Heart left ventricle (tissue), 16 donors: Measurements from ENCODE around the gene IFT122. TPM values are rescaled to one million over a fixed set of nuclear protein-coding genes. Genes with fewer than 3 reads are reported as not detected.
"Not testable (repeated sequence)": the region's sequence is repeated elsewhere in the genome, so short reads cannot be mapped to it uniquely, and the experiment has no call there.

ENCODE experiments used
- ATAC-seq, 4 donors: fragments of 200-7000 bp; cut with Tn5 transposase; one replicate each; pipeline ENCODE4 v1.9.1; 2020 to 2022; ENCODE audit warnings: moderate library complexity in 4 of 4, mild to moderate bottlenecking in 3 of 4, moderate number of reproducible peaks in 1 of 4
- DNase-seq, 5 donors: peaks; one replicate each; pipeline ENCODE4 v3.0.0-alpha.2; 2020
- H3K27ac ChIP-seq, 12 donors: fragments of 200-600 bp; sonication (generic) in 4 of 12; one replicate each; pipeline versions ENCODE4 v1.5.0 to v1.8.0; 2016 to 2022; ENCODE audit warnings: mild to moderate bottlenecking in 2 of 12
- H3K27me3 ChIP-seq, 9 donors: fragments of 200-600 bp; sonication (generic) in 2 of 9; one replicate each; pipeline versions ENCODE4 v1.5.1 to v1.8.0; 2016 to 2022; ENCODE audit warnings: mild to moderate bottlenecking in 3 of 9
- H3K36me3 ChIP-seq, 9 donors: fragments of 200-600 bp; sonication (generic) in 2 of 9; one replicate each; pipeline versions ENCODE4 v1.5.0 to v1.8.0; 2018 to 2022; ENCODE audit warnings: mild to moderate bottlenecking in 2 of 9
- H3K4me1 ChIP-seq, 12 donors: fragments of 200-600 bp; sonication (generic) in 4 of 12; one replicate each; pipeline versions ENCODE4 v1.5.0 to v1.8.0; 2016 to 2022; ENCODE audit warnings: mild to moderate bottlenecking in 3 of 12
- H3K4me3 ChIP-seq, 12 donors: fragments of 200-600 bp; sonication (generic) in 4 of 12; one replicate each; pipeline versions ENCODE4 v1.5.0 to v1.8.0; 2017 to 2022; ENCODE audit warnings: mild to moderate bottlenecking in 9 of 12, moderate library complexity in 4 of 12
- H3K9me3 ChIP-seq, 12 donors: fragments of 200-600 bp; sonication (generic) in 4 of 12; one replicate each; pipeline versions ENCODE4 v1.5.0 to v1.8.0; 2016 to 2022; ENCODE audit warnings: mild to moderate bottlenecking in 1 of 12
- POLR2A ChIP-seq, 2 donors: fragments of 450-650 bp; IDR thresholded peaks; one replicate each; pipeline ENCODE4 v1.6.1; 2017; ENCODE audit warnings: antibody characterized with exemption in 2 of 2, mild to moderate bottlenecking in 2 of 2, moderate library complexity in 2 of 2
- WGBS, 4 donors: extraction: QIAGEN DNeasy Blood & Tissue Kit in 2 of 4; methylation state at CpG; one replicate each; pipeline versions ENCODE4 v1.1.5 to v1.1.7; 2013 to 2018; 5-methylcytosine and 5-hydroxymethylcytosine counted together
- intact Hi-C, 10 donors: fragments of 100-400 bp; cut with DNase I; formaldehyde crosslinking; loops; one replicate each; pipeline versions ENCODE4 v1.11.1 to v1.14.2; 2022
- polyA plus RNA-seq, 2 donors: library from polyadenylated mRNA; stranded (reverse); fragments of 200-250 nt; gene quantifications; one replicate each; pipeline ENCODE4 v1.2.3, GENCODE V29; 2013
- total RNA-seq, 9 donors: library from RNA; depleted of rRNA in 2 of 9; stranded (reverse); fragments of >200 nt in 2 of 9; fragmentation: NEBNext Ultra II Directional in 3 of 9; extraction: Animal tissue kit (Norgen Biotek cat#: 25700) in 3 of 9; gene quantifications; one replicate each; pipeline versions ENCODE4 v1.1.0 to v1.2.4, GENCODE V29; 2016 to 2023
- TF ChIP-seq, protein P1 (sequence below), 12 donors: fragments of 200-600 bp; sonication (generic) in 4 of 12; IDR thresholded peaks; one replicate each; pipeline versions ENCODE4 v1.5.0 to v1.8.0; 2018 to 2022; ENCODE audit warnings: antibody characterized with exemption in 12 of 12, mild to moderate bottlenecking in 5 of 12
- donor health status: ischemic (EF 13 %, LVEDD 7.1; RV severe dilation, severe dysfunction).
- donor health status: healthy with polysubstance abuse.
- donor health status: DM: no; HTN: yes; CAD: no.
- donor health status: DM: no; HTN: no; CAD: no.
- donor health status: ischemic (EF 25% LVEDD 6.9; RV normal size, moderate dysfunction).
- donor health status: ischemic (EF 25% LVEDD 5.7; RV mildly dilated, moderate dysfunction).
- donor health status: healthy.
- donor health status: DM: yes; HTN: yes; CAD: no.
- donor health status: ischemic (EF 35%, LVEDD 5.7; RV mildly dilated, moderate dysfunction).
- donor health status: nonischemic (EF 11% LVEDD 7.7; RV severe dilation, severe dysfunction).
- donor health status: DM: yes; HTN: yes; CAD: no.
- donor health status: PGD.
- donor health status: ischemic (EF 29% LVEDD 5.4; RV normal size, mild dysfunction).
- donor health status: nonischemic (EF 23%, LVEDD 6.1; RV moderate dilation, normal function).

IFT122 gene
- total and polyA plus RNA-seq, 11 donors = 7.2 to 34.2 (median 16.6) TPM

DNA sequence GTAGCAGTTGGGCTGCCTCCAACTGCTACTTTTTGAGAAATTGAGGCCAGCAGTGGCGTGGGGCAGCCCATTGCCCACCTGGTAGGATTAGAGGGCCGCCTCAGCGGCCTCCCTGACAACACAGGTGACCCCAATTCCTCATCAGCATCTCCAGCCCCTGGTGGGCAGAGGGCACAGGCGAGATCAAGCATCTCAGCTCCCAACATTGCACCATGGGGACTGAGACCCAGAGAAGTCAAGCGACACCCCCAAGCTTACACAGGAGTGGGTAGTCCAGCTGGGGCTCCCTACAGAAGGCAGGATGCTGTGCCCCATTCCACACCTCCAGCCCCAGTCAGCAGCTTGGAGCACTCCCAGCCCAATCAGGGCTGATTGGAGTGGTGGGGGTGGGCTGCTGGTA is 102.7 kb downstream of the IFT122 start:
- ATAC-seq = no peak
- 95 to 100% (median 98%) methylated on average over 3 to 5 of the region's 5 CpGs for WGBS, 4 donors
- Histone ChIP-seq H3K36me3 (no peaks in the 10 kb centered on the region), H3K4me3 (no peak overlapping the region), H3K4me1 (no peaks in the 10 kb centered on the region), H3K27me3 (no peaks in the 10 kb centered on the region), H3K9me3 (no peaks in the 10 kb centered on the region), H3K27ac (no peak overlapping the region)
- no peak for DNase-seq
- no peak for TF ChIP-seq POLR2A (IDR thresholded peaks at IDR 0.05)
- intact Hi-C loops = no loop called here

DNA sequence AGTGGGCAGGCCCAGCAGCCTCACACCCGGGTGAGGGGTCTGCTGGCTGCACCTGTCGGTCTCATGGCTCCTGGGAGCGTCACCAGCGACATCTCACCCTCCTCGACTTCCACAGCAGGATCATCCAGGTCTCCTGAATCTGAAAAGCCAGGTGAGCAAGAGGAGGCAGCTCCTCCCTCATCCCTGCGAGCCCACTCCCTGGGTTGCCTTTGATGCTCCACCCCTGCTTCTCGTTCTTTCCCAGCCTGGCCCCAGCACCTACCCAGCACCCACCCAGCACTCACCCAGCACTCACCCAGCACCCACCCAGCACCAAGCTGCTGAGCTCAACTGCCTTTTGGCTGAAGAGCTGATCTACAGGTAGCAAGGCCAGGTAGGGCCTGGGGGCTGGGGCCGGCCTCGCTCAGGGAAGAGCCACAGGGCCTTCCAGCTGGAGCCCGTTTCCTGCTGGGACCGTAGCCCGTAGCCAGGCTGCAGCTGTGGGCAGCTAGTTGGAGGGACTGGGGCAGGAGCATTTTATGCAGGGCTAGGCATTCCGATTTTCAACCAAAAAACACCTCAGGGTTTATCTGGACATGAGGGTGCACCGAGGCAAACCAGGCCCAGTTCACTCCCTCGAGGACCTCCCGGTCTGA is 103.2 kb downstream of the IFT122 start, which contains the start of gene H1-8:
H1-8 (plus strand) TSS at position 20 of the 635 bp plus-strand sequence; CDS start at position 64, 44 bp downstream.
- H3K27ac ChIP-seq = no peak within 1 kb of the TSS
- ATAC-seq = no peak

DNA sequence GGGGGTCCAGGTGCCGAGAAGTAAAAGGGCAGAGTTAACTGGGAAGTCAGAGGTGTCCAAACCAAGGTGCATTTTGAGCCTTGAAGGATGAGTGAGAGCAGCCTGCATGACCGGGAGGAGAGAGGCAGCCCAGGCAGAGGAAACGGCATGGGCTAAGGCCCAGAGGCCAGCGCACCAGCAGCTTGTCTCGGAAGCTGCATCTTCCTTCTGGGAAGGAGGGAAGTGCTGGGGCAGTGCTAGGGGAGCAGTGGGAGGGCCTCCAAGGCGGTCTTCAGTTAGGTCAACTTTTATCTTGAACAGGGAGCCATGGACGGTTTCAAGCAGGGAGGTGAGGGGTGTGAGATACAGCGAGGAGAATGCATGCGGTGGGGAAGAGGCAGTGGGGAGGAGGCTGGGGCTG is 104.0 kb downstream of the IFT122 start:
- DNase-seq (no peak), ATAC-seq (no peak)
- WGBS, 4 donors = 71 to 87% (median 77%) methylated on average over 9 of the region's 9 CpGs
- no peaks in the 10 kb centered on the region for H3K36me3 ChIP-seq
- TF ChIP-seq, protein P1, sequence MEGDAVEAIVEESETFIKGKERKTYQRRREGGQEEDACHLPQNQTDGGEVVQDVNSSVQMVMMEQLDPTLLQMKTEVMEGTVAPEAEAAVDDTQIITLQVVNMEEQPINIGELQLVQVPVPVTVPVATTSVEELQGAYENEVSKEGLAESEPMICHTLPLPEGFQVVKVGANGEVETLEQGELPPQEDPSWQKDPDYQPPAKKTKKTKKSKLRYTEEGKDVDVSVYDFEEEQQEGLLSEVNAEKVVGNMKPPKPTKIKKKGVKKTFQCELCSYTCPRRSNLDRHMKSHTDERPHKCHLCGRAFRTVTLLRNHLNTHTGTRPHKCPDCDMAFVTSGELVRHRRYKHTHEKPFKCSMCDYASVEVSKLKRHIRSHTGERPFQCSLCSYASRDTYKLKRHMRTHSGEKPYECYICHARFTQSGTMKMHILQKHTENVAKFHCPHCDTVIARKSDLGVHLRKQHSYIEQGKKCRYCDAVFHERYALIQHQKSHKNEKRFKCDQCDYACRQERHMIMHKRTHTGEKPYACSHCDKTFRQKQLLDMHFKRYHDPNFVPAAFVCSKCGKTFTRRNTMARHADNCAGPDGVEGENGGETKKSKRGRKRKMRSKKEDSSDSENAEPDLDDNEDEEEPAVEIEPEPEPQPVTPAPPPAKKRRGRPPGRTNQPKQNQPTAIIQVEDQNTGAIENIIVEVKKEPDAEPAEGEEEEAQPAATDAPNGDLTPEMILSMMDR (IDR thresholded peaks at IDR 0.05) = no peak
- TF ChIP-seq POLR2A (IDR thresholded peaks at IDR 0.05) = no peak
- no peak overlapping the region for H3K27ac ChIP-seq
- no peaks in the 10 kb centered on the region for H3K9me3 ChIP-seq
- intact Hi-C loops = no loop called here
- no peak overlapping the region for H3K4me3 ChIP-seq
- no peaks in the 10 kb centered on the region for H3K27me3 ChIP-seq
- H3K4me1 ChIP-seq = no peaks in the 10 kb centered on the region

More for the DNA sequence above, 103.2 kb downstream of the IFT122 start, which contains the start of gene H1-8:
- WGBS, 4 donors = 86 to 92% (median 89%) methylated on average over 10 to 16 of the region's 16 CpGs
- intact Hi-C loops = no loop called here
- H3K27me3 ChIP-seq = no peaks in the 10 kb centered on the region
- no peaks in the 10 kb centered on the region for H3K4me1 ChIP-seq
- no peak for DNase-seq
- no peaks in the 10 kb centered on the region for H3K36me3 ChIP-seq
- H3K4me3 ChIP-seq = no peak within 1 kb of the TSS
- H3K9me3 ChIP-seq = no peaks in the 10 kb centered on the region
- no peak for TF ChIP-seq POLR2A (IDR thresholded peaks at IDR 0.05)
- TF ChIP-seq, protein P1 (IDR thresholded peaks at IDR 0.05) = no peak

DNA sequence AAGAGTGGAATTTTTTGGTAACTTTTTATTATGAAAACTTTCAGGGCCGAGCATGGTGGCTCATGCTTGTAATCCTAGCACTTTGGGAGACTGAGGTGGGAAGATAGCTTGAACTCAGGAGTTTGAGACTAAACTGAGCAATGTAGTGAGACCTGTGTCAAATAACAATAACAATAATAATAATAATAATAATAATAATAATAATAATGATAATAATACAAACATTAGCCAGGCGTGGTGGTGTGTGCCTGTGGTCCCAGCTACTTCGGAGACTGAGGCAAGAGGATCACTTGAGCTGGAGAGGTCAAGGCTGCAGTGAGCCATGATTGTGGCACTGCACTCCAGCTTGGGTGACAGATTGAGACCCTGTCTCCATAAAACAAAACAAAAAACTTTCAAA is 105.9 kb downstream of the IFT122 start:
- DNase-seq, H3K27ac ChIP-seq, H3K27me3 ChIP-seq, intact Hi-C loops, H3K4me1 ChIP-seq, ATAC-seq, H3K36me3 ChIP-seq, H3K9me3 ChIP-seq, H3K4me3 ChIP-seq: not testable (repeated sequence)
- whole genome bisulfite sequencing, 4 donors = 88 to 96% (median 94%) methylated on average over 3 of the region's 3 CpGs

DNA sequence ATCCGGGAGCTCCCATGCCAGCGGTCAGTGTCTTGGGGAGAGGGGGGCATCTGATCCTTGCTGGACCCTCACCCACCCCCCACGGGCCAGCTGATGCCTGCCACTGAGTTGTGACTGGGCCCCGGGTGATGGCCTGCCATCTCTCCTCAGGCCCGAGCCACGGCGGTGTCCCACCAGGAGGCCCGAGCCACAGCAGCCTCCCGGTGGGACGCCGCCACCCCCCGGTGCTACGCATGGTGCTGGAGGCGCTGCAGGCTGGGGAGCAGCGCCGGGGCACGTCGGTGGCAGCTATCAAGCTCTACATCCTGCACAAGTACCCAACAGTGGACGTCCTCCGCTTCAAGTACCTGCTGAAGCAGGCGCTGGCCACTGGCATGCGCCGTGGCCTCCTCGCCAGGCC is 107.2 kb downstream of the IFT122 start:
- WGBS, 4 donors = 91 to 96% (median 96%) methylated on average over 3 to 24 of the region's 24 CpGs
- intact Hi-C loops = no loop called here
- H3K4me3 ChIP-seq = no peak overlapping the region
- H3K9me3 ChIP-seq = no peaks in the 10 kb centered on the region
- ATAC-seq = no peak
- H3K27ac ChIP-seq = no peak overlapping the region
- TF ChIP-seq, protein P1 (IDR thresholded peaks at IDR 0.05) = no peak
- no peak for TF ChIP-seq POLR2A (IDR thresholded peaks at IDR 0.05)
- H3K4me1 ChIP-seq = peaks cover 0 to 3% (median 0%) of the 10 kb centered on the region in 12 donors
- DNase-seq = no peak
- H3K27me3 ChIP-seq = no peaks in the 10 kb centered on the region
- H3K36me3 ChIP-seq = no peaks in the 10 kb centered on the region
